Measurements from ENCODE around the gene PPIL1.
"Not testable (repeated sequence)": the region's sequence is repeated elsewhere in the genome, so short reads cannot be mapped to it uniquely, and the experiment has no call there.

PPIL1 gene

DNA sequence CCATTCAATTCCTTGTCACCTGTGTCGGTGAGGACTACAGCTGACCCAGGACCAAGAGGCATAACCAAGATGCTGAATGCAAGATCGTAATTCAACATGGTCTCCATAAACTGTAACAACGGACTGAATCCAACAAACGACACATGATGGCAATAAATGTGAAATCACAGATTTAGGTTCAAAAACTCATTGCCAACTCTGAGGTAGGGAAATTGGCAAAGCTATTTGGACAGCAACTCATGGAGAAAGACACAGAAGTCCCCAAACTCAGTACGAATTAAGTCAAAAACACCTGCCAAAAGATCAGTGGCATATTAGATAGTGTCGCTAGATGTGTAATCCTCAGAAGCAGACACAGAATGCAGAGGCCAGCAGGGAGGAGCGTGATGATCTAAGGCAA lies 60.4 kb downstream of the PPIL1 start:
- DNase-seq (ENCODE audit: low read depth), result no peak

DNA sequence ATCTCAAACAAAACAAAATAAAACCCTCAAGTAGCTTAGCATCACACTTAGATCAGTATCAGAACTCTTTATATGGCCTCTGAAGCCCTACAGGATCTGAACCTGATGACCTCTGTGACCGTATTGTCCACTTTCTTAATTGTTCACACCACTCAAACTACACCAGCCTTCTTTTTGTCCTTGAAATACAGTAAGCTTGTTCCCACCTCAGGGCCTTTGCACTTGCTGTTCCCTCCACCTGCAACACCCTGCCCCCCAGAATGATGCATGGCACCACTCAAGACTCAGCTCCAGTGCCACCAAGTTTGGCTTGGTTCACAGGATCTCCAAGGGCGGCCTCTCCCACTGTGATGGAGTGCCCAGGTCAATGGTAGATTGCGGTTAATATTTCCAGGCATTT lies 61.1 kb downstream of the PPIL1 start:
- DNase-seq (ENCODE audit: low read depth), result no peak

DNA sequence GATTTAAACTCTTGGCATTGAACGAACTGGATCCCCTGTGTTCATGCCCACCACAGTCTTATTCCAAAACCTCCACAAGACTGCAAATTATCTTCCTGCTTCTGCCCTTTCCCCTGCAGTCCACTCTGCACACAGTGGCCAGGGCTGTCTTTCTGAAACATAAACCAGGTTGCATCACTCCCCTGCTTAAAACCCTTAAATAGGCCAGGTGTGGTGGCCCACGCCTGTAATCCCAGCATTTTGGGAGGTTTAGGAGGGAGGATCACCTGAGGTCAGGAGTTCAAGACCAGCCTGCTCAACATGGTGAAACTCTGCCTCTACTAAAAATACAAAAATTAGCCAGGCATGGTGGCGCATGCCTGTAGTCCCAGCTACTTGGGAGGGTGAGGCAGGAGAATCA lies 61.6 kb downstream of the PPIL1 start:
- not testable (repeated sequence) for DNase-seq (ENCODE audit: low read depth)

DNA sequence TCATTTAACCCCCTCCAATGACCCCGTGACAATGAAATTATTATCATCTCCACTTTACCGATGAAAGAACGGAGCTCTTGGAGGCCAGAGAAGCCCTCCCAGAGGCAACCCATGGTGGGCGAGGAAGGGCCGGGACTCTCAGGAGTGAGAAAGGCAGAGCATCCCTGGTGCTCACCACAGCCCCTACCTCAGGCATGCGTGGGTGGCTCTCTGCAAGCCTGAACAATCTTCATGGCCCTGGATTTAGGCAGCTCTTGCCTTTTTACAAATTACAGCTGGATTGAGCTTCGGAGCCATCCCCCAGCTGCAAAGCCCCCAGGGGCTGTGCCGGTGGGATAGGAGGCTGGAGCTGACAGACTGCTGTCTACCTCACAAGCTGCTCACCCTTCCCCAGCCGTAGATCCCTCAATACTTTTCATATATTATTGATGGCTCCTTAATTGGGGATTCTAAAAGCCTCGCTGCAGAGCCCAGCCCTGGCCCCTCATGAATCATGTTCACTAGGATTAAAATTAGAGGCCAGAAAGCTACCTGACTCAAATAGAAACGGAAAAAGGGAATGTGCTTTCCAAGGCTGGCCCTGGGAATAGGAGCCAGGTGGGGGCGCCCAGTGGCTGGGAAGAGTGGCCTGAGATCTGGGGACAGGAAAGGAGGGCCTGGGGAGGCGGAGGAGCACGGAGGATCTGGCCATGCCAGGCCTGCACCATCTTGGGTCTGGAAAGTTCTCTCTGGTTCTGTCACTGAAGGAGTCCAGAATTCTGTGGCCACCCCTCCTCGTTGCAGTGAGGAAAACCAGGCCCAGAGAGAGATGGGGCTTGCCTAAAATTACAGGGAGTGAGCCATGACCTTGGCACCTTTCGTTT lies 64.4 kb downstream of the PPIL1 start:
- no peak for DNase-seq (ENCODE audit: low read depth)

DNA sequence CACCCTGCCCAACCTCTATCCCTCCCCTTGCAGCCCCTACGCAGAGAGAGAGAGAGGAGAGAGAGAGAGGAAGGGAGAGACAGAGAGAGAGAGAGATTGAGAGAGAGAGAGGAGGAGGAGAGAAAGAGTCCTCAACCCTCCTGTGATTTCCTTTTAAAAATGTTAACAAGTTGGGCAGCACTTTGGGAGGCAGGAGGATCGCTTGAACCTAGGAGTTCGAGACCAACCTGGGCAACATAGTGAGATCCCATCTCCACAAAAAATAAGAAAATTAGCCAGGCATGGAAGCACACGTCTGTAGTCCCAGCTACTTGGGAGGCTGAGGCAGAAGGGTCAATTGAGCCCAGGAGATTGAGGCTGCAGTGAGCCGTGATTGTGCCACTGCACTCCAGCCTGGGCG lies 65.4 kb downstream of the PPIL1 start:
- DNase-seq (ENCODE audit: low read depth), result no peak

DNA sequence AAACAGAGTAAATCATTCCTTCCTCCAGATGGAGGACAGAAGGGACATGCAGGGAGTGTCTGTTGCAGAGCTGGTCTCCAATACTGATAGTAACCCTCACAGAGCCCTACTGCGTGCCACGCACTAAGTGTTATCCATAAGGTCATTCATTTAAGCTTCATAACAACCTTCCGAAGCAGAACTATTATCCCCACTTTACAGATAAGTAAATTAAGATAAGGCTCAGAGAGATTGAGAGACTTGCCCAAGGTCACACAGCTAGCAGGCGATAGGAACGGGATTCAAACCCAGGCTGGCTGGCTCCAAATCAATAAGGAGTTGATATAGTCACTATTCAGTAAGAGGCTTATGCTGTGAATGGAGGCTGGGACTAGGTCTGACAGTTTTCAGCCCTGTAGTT lies 66.0 kb downstream of the PPIL1 start:
- DNase-seq (ENCODE audit: low read depth), result no peak

DNA sequence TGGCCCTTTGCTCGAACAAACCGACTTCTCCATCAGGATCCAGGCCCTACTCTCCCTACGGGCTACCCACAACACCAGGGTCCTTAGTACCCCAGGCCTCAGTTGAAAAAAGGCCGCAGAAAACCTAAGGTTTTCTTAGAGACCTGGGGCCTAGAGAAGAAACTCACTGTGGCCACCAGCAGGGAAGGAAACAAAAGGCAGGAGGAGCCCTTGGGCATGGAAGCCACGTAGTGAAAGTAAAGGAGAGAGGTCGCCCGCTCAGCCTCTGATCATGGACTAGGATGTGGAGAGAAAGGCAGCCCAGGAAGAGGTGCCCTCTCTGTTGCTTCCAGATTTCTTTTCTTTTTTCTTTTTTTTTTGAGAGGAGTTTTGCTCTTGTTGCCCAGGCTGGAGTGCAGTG lies 66.9 kb downstream of the PPIL1 start:
- no peak for DNase-seq (ENCODE audit: low read depth)

DNA sequence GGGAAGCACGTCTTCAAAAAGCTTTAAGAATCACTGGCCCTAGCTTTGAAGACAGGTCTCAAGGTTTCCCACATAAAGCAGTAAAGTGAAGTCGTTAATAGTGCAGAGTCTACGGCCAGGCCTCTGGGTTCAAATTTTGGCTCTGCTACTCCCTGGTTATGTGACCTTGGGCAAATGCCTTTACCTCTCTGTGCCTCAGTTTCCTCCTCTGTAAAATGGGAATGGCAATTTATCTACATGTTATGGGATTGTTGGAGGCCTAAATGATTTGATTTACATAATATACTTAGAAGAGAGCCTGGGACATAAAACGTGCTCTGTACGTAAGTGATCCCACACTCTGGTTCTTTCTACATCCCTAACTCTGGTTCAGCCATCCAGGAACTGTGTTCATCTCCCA lies 67.5 kb downstream of the PPIL1 start:
- DNase-seq (ENCODE audit: low read depth), result no peak

DNA sequence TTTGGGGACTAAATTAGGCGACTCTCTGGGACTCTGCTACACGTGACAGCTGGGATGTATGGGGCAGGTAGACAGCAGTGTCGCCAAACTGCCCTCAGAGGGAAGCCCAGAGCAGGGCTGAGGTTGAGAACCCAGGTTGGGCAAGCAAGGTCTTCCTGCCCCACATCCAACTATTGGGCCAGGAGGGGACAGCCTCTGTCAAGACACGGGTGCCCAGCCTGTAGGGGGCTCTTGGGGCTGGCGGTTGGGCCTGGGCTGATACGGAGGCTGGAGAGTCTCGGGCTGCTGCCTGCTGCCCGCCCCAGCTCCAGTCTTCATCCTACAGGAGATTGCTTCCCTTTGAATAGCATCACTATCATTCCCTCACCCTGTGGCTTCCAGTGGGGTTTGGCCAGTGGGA lies 68.7 kb downstream of the PPIL1 start:
- DNase-seq (ENCODE audit: low read depth), result no peak

DNA sequence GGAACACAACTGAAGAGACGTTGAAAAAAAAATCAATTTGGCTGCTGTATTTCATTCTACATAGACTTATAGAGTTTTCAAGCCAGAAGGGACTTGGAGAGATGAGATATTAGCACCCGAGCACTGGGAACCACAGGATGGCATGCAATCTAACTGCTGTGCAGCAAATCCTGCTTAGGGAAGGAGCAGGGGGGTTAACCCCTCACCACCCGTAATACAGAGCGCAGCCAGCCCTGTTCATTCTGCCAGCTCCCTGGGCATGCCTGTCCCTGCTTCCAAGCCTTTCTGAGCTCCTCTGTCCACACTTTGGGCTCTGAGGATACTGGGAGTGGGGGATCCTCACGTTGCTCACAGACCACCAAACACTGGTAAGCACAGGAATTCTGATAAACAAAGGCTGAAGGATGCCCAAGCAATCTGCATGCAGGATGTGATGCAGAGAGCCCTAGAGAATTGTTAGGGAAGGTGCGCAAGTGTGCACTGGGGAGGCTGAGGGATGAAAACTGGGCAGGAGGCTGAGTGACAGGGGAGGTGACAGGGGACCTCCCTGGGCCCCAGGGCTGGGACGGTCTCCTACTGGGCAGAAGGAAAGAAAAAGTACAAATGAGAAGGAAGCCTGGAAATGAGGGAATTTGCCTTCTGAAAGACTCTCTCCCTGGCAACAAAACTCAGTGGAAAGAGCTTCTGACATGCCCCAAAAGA lies 69.4 kb downstream of the PPIL1 start:
- no peak for DNase-seq (ENCODE audit: low read depth)

Data from activated T-cell treated with anti-CD3 and anti-CD28 coated beads for 1 hour (primary cell).